Neuron (in vitro differentiated cells): ENCODE results near the gene SEMA6A.

ENCODE experiments used
- H2AFZ ChIP-seq: one replicate; pipeline ENCODE4 v1.6.1; 2013; ENCODE audit warnings: low read depth, mild to moderate bottlenecking, inconsistent platforms, low read length, moderate library complexity
- H3K27me3 ChIP-seq: one replicate; pipeline ENCODE4 v1.6.1; 2013; ENCODE audit warnings: low read length; ENCODE audit not compliant: insufficient read depth
- H3K36me3 ChIP-seq: one replicate; pipeline ENCODE4 v1.6.1; 2013; ENCODE audit warnings: low read length; ENCODE audit not compliant: insufficient read depth
- H3K4me1 ChIP-seq: one replicate; pipeline ENCODE4 v1.6.1; 2013; ENCODE audit warnings: low read length; ENCODE audit not compliant: insufficient read depth
- H3K4me3 ChIP-seq: 2 replicates; pipeline ENCODE4 v1.5.1; 2013; ENCODE audit warnings: mild to moderate bottlenecking, low read length, moderate library complexity
- H3K9me3 ChIP-seq: one replicate; pipeline ENCODE4 v1.6.1; 2013; ENCODE audit warnings: low read length

Gene SEMA6A, protein sequence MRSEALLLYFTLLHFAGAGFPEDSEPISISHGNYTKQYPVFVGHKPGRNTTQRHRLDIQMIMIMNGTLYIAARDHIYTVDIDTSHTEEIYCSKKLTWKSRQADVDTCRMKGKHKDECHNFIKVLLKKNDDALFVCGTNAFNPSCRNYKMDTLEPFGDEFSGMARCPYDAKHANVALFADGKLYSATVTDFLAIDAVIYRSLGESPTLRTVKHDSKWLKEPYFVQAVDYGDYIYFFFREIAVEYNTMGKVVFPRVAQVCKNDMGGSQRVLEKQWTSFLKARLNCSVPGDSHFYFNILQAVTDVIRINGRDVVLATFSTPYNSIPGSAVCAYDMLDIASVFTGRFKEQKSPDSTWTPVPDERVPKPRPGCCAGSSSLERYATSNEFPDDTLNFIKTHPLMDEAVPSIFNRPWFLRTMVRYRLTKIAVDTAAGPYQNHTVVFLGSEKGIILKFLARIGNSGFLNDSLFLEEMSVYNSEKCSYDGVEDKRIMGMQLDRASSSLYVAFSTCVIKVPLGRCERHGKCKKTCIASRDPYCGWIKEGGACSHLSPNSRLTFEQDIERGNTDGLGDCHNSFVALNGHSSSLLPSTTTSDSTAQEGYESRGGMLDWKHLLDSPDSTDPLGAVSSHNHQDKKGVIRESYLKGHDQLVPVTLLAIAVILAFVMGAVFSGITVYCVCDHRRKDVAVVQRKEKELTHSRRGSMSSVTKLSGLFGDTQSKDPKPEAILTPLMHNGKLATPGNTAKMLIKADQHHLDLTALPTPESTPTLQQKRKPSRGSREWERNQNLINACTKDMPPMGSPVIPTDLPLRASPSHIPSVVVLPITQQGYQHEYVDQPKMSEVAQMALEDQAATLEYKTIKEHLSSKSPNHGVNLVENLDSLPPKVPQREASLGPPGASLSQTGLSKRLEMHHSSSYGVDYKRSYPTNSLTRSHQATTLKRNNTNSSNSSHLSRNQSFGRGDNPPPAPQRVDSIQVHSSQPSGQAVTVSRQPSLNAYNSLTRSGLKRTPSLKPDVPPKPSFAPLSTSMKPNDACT

GRCh38 chr5:116574367-116575325 is at the start of gene SEMA6A:
Gene SEMA6A (minus strand): TSS chr5:116574823. CDS start chr5:116504944, 69,879 bp downstream.
- no peaks in the 10 kb centered on the region for H3K9me3 ChIP-seq
- H2AFZ ChIP-seq = peak within 1 kb of the TSS; percentile 75
- peak within 1 kb of the TSS; percentile 91 for H3K4me3 ChIP-seq
- peaks cover 9% of the 10 kb centered on the region for H3K4me1 ChIP-seq
- H3K36me3 ChIP-seq = no peaks in the 10 kb centered on the region
- H3K27me3 ChIP-seq = no peaks in the 10 kb centered on the region

DNA sequence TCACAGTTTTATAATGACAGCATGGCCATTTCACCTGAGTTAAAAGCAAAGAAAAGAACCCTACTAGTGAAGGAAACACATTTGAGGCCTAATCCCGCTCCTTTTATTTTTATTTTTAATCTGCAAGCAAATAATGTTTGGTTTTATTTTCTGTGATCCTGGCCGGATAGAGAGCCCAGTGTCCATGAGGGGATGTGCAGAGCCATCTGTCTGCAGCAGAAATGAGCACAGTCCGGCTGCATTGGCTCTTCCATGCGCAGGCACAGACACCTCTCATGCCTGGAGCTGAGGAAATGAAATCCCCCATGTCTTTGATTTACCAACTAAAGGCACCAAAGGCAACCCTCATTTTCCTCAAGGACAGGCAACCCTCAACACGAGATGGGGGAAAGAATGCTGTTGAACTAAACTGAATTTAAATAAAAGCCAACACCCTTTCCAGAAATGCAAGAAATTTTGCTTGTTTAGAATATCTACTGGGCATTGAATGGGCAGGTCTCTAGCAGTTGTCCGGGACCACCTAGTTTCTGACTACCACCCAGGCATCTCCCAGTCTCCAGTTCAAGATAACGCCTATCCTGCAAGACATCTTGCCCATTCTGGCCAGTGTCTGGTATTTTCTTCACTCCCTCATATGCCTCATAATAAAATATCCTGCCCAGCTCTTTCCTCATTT is 47.9 kb upstream of the SEMA6A start:
- Histone ChIP-seq H3K4me1 (peaks cover 7% of the 10 kb centered on the region), H2AFZ (no peak overlapping the region), H3K27me3 (no peaks in the 10 kb centered on the region)

GRCh38 chr5:116621599-116621998 is 47.0 kb upstream of the SEMA6A start:
- H2AFZ ChIP-seq = no peak overlapping the region
- no peak overlapping the region for H3K4me3 ChIP-seq
- H3K27me3 ChIP-seq = no peaks in the 10 kb centered on the region
- no peaks in the 10 kb centered on the region for H3K36me3 ChIP-seq
- H3K9me3 ChIP-seq = no peaks in the 10 kb centered on the region
- H3K4me1 ChIP-seq = peaks cover 7% of the 10 kb centered on the region

More for the DNA sequence above, 47.9 kb upstream of the SEMA6A start:
- no peaks in the 10 kb centered on the region for H3K9me3 ChIP-seq
- no peak overlapping the region for H3K4me3 ChIP-seq
- H3K36me3 ChIP-seq = no peaks in the 10 kb centered on the region

GRCh38 chr5:116616876-116617275 is 42.3 kb upstream of the SEMA6A start:
- Histone ChIP-seq H3K27me3 (no peaks in the 10 kb centered on the region), H3K36me3 (no peaks in the 10 kb centered on the region), H3K4me1 (peaks cover 3% of the 10 kb centered on the region), H2AFZ (no peak overlapping the region), H3K4me3 (no peak overlapping the region), H3K9me3 (no peaks in the 10 kb centered on the region)

- Histone ChIP-seq H3K36me3 (no peaks in the 10 kb centered on the region), H3K4me1 (no peaks in the 10 kb centered on the region), H3K9me3 (no peaks in the 10 kb centered on the region), H3K27me3 (no peaks in the 10 kb centered on the region), H2AFZ (no peak overlapping the region), H3K4me3 (no peak overlapping the region)
These were observed 39.9 kb upstream of the SEMA6A start for GRCh38 chr5:116614603-116614920.

GRCh38 chr5:116613445-116613844 is 38.8 kb upstream of the SEMA6A start:
- no peaks in the 10 kb centered on the region for H3K27me3 ChIP-seq
- no peaks in the 10 kb centered on the region for H3K36me3 ChIP-seq
- H2AFZ ChIP-seq = no peak overlapping the region
- no peaks in the 10 kb centered on the region for H3K9me3 ChIP-seq
- no peaks in the 10 kb centered on the region for H3K4me1 ChIP-seq
- no peak overlapping the region for H3K4me3 ChIP-seq

DNA sequence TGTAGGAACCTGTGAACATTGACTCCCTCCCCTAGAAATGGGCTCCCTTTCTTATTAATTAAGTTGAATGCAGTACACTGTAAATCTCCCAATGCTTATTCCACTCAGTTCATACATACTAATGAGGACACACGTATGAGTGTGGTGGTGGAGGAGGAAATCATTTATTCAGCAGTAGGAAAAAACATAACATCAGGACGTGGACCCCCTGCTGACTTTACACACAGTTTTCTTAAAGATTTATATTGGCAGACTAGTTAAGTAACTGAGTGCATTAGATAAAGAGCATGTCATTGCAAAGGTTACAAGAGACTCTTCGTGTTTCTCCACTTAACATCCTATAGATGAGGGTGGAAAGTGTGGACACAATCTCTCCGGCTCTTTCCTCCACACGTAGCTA is 37.8 kb upstream of the SEMA6A start:
- H2AFZ ChIP-seq = no peak overlapping the region
- no peak overlapping the region for H3K4me3 ChIP-seq
- no peaks in the 10 kb centered on the region for H3K36me3 ChIP-seq

DNA sequence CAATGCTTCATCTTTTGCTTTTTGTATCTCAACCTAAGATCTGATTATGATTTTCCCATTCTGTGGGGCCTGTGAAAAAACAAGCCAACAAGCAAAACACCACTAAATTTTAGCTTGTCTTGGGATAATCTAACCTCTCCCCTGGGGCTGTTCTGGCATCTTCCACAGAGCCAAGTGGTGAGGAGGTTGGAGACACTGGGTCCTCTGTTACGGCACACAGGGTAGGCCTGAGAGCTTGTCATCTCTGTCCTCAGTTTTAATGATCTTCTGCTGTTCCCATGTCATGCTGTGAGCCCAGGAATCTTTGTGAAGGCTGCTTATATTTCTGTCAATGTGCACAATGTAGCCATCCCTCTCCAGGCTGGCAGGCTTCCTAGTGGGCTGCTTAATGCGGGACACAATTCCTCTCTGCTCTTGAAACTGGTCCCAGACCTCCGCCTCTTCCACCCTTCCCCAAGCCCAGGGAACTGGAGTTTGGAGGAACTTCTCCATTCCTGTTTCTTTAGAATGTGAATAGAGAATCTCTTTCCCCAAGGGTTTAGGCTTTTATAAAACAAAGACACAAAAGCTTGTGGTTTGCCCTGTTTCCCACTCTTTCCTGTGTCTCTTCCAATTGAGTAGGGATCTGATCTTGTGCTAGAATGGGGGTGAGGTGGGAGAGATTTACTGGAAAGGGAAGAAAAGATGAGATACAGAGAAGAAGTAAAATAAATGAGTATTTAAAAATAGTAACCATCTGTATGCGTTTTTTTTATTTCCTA is 30.9 kb upstream of the SEMA6A start:
- H3K9me3 ChIP-seq = no peaks in the 10 kb centered on the region
- no peak overlapping the region for H3K4me3 ChIP-seq
- peaks cover 7% of the 10 kb centered on the region for H3K4me1 ChIP-seq
- H3K27me3 ChIP-seq = no peaks in the 10 kb centered on the region
- H3K36me3 ChIP-seq = no peaks in the 10 kb centered on the region
- no peak overlapping the region for H2AFZ ChIP-seq

More for the DNA sequence above, 37.8 kb upstream of the SEMA6A start:
- no peaks in the 10 kb centered on the region for H3K27me3 ChIP-seq
- no peaks in the 10 kb centered on the region for H3K4me1 ChIP-seq
- no peaks in the 10 kb centered on the region for H3K9me3 ChIP-seq

DNA sequence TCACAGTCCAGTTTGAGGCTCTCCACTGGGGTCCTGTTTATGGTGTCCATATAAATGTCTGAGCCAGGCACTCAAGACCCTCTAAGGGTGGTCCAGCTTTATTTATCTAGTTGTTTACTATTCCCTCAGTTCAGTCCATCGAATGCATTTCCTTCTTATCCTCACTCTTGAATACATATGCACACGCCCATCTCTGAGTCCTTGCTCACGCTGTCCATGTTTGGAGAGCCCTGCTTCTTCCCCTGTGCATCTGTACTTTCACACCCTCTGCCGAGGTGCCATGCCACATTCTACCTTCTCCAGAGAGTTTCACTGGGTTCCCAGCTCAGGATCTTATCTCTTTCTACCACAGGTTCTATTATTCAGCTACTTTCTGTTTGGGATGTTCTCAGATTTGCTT is 30.2 kb upstream of the SEMA6A start:
- Histone ChIP-seq H3K36me3 (no peaks in the 10 kb centered on the region), H3K27me3 (no peaks in the 10 kb centered on the region), H3K4me1 (peaks cover 7% of the 10 kb centered on the region), H3K9me3 (no peaks in the 10 kb centered on the region), H3K4me3 (no peak overlapping the region), H2AFZ (no peak overlapping the region)

- H2AFZ ChIP-seq = no peak overlapping the region
- H3K4me1 ChIP-seq = peaks cover 7% of the 10 kb centered on the region
These were observed 26.3 kb upstream of the SEMA6A start for GRCh38 chr5:116600876-116601275.

GRCh38 chr5:116598911-116599310 is 24.3 kb upstream of the SEMA6A start:
- Histone ChIP-seq H3K27me3 (no peaks in the 10 kb centered on the region), H2AFZ (no peak overlapping the region), H3K36me3 (no peaks in the 10 kb centered on the region), H3K4me3 (no peak overlapping the region), H3K9me3 (peaks cover 3% of the 10 kb centered on the region), H3K4me1 (no peaks in the 10 kb centered on the region)

More at GRCh38 chr5:116600876-116601275, 26.3 kb upstream of the SEMA6A start:
- peaks cover 3% of the 10 kb centered on the region for H3K9me3 ChIP-seq
- H3K4me3 ChIP-seq = no peak overlapping the region
- no peaks in the 10 kb centered on the region for H3K36me3 ChIP-seq
- no peaks in the 10 kb centered on the region for H3K27me3 ChIP-seq
